NB4 (cell line): ENCODE measurements around the gene P2RX5.

ENCODE experiments used
- MAX ChIP-seq: IDR thresholded peaks from 2 replicates; pipeline ENCODE4 v1.6.1; 2011; ENCODE audit warnings: low read depth, low read length
- MYC ChIP-seq: IDR thresholded peaks from 2 replicates; pipeline ENCODE4 v1.6.1; 2011; ENCODE audit warnings: low read depth, low read length
- POLR2A ChIP-seq: IDR thresholded peaks from 2 replicates; pipeline ENCODE4 v1.6.1; 2011; ENCODE audit warnings: mild to moderate bottlenecking; ENCODE audit not compliant: insufficient read length; ENCODE audit errors: extremely low read depth
- TF ChIP-seq, protein P1 (sequence below): IDR thresholded peaks from one replicate; pipeline ENCODE4 v1.5.1; 2012; ENCODE audit warnings: low read depth, low read length

DNA sequence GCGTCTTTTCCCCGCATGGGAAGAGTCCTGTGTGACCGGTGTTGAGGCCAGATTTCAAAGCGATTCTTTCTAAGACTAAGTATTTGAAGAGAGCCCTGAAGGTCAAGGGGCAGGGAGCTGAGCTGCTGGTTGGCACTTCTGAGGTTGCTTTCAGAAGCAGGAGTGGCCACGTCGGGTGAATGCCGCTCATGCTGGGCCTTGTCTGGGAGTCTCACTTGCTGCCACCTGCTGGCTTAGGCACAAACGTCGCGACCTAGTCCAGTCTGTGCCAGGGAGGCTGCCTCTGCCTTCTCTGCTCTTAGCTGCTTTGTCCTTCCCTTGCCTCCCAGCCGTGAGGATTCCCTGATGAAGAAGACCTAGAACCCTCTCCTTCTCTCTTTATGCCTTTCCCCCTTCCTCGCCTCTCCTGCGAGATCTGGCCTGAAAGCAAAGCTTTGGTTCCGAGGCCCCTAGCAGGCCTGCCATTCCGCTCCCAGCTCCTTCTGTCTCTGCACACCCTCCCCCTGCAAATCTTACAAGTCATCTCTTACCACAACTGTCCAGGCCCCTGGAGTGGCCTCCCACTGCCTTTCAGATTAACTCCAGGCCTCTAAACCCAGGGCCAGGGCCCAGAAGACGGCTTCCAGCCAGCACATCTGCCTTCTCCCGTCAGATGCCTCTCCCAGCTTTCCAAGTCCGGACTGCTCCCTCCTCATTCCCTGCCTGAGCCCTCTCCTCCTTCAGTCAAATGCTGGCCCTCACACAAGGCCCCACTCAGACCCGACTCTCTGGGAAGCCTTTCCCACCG lies 48.0 kb downstream of the P2RX5 start:
- TF ChIP-seq, protein P1, sequence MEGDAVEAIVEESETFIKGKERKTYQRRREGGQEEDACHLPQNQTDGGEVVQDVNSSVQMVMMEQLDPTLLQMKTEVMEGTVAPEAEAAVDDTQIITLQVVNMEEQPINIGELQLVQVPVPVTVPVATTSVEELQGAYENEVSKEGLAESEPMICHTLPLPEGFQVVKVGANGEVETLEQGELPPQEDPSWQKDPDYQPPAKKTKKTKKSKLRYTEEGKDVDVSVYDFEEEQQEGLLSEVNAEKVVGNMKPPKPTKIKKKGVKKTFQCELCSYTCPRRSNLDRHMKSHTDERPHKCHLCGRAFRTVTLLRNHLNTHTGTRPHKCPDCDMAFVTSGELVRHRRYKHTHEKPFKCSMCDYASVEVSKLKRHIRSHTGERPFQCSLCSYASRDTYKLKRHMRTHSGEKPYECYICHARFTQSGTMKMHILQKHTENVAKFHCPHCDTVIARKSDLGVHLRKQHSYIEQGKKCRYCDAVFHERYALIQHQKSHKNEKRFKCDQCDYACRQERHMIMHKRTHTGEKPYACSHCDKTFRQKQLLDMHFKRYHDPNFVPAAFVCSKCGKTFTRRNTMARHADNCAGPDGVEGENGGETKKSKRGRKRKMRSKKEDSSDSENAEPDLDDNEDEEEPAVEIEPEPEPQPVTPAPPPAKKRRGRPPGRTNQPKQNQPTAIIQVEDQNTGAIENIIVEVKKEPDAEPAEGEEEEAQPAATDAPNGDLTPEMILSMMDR = peak; percentile 47
- TF ChIP-seq MAX (no peak), POLR2A (no peak), MYC (no peak)
